Measurements from ENCODE around the gene PGLYRP3.

PGLYRP3 gene

DNA sequence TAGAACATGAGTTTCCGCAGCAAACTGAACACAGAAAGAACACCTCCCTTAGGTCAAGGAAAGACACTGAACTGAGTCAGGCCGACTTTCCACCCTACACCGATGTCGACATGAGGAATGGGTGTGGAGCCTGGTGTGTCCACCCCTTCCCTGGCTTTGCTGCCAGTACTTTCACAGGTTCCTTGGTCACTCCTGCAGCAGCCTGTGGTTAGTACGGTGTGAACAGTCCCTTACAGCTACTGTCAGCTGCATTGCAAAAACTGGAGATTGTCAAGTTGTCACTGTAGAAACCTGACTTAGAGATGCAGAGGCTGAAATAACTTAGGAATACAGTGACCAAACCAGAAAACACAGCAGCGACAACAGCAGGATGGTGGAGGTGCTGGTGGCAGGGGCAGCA, 7.1 kb downstream of the PGLYRP3 start:
- in situ Hi-C loops (cut with HindIII; ENCODE audit: low sequenced_read_pairs), result no loop called here

DNA sequence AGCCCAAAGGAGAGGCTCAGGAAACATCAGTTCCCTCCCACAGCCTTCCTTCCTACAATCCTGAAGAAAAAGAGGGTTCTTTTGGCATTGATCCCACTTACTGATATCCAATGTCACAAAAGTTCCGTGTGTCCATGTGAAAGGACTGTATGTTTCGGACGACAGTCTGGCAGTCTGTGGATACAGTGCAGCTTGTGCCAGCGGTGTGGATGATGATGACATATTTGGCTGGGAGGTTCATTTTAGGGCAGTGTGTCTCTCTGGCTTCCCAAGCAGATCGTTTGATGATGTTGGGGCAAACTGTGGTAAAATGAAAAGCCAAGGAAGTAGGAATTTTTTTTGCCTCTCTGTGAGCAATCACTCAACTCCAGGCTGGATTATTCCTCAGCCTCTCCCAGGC, 10.4 kb downstream of the PGLYRP3 start:
- DNase-seq (ENCODE audit: low read depth, low spot score), result no peak
- in situ Hi-C loops (cut with HindIII; ENCODE audit: low sequenced_read_pairs), result no loop called here
- no peak overlapping the region for H3K4me3 ChIP-seq (ENCODE audit: low read depth, low read length)
- TF ChIP-seq CTCF (IDR thresholded peaks at IDR 0.05; ENCODE audit: low read depth, low read length), result no peak

More for the DNA sequence above, 7.1 kb downstream of the PGLYRP3 start:
- TF ChIP-seq CTCF (IDR thresholded peaks at IDR 0.05; ENCODE audit: low read depth, low read length), result no peak
- H3K4me3 ChIP-seq (ENCODE audit: low read depth, low read length), result no peak overlapping the region
- DNase-seq (ENCODE audit: low read depth, low spot score), result no peak

DNA sequence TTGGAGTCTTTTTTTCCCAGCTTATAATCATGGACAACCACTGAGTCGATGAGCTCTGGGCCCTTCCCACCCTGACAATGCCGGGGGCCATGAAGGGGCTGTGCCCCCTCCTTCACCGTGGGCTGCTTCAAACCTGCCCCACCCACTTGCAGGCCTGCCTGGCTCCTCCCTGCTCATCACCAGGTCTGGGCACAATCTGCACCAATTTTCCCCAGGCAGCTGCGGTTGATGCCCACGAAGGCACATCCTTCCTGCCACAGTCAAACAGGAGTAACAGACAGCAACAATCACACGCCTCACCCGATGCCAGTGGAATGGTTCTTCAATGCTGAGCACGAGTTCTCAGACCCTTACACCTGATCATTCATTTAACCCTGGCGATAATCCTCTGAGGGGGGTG, 18.9 kb downstream of the PGLYRP3 start:
- DNase-seq (ENCODE audit: low read depth, low spot score), result no peak
- no peak overlapping the region for H3K4me3 ChIP-seq (ENCODE audit: low read depth, low read length)
- in situ Hi-C loops (cut with HindIII; ENCODE audit: low sequenced_read_pairs), result no loop called here
- no peak for TF ChIP-seq CTCF (IDR thresholded peaks at IDR 0.05; ENCODE audit: low read depth, low read length)

GRCh38 chr1:153293480-153293775, 19.3 kb downstream of the PGLYRP3 start:
- no peak for DNase-seq (ENCODE audit: low read depth, low spot score)
- in situ Hi-C loops (cut with HindIII; ENCODE audit: low sequenced_read_pairs), result no loop called here
- TF ChIP-seq CTCF (IDR thresholded peaks at IDR 0.05; ENCODE audit: low read depth, low read length), result no peak
- H3K4me3 ChIP-seq (ENCODE audit: low read depth, low read length), result no peak overlapping the region

- H3K4me3 ChIP-seq (ENCODE audit: low read depth, low read length), result no peak overlapping the region
- no peak for DNase-seq (ENCODE audit: low read depth, low spot score)
- in situ Hi-C loops (cut with HindIII; ENCODE audit: low sequenced_read_pairs), result no loop called here
- TF ChIP-seq CTCF (IDR thresholded peaks at IDR 0.05; ENCODE audit: low read depth, low read length), result no peak
These were observed 19.8 kb downstream of the PGLYRP3 start for GRCh38 chr1:153292740-153293479.

DNA sequence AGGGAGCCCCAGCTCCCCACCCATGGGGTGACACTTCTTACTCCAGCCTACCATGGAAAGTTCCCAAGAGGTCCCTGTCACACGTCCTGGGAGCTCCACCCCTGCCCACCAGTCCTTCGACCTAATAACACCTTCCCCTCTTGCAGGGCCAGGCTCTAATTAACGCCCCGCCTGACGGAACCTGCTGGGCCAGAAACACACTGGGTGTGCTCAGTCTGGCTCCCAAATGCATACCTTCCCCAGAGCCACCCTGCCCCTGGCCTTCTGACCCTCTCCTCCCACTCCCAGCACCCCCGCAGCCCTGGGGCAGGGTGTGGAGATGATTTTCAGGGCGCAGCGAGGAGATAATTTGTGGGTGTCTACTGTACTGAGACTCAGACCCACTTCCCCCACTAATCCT, 20.6 kb downstream of the PGLYRP3 start:
- H3K4me3 ChIP-seq (ENCODE audit: low read depth, low read length), result no peak overlapping the region
- no peak for TF ChIP-seq CTCF (IDR thresholded peaks at IDR 0.05; ENCODE audit: low read depth, low read length)
- in situ Hi-C loops (cut with HindIII; ENCODE audit: low sequenced_read_pairs), result no loop called here
- DNase-seq (ENCODE audit: low read depth, low spot score), result no peak
